Lower lobe of right lung (tissue), 2 donors: ENCODE measurements around the gene MTFMT. TPM values are rescaled to one million over a fixed set of nuclear protein-coding genes. Genes with fewer than 3 reads are reported as not detected.
"Not testable (repeated sequence)": the region's sequence is repeated elsewhere in the genome, so short reads cannot be mapped to it uniquely, and the experiment has no call there.

Experiments used
- ATAC-seq, 2 donors: fragments of 200-7000 bp; cut with Tn5 transposase; one replicate each; pipeline ENCODE4 v1.9.1; 2020 to 2022; ENCODE audit warnings: mild to moderate bottlenecking in 2 of 2, moderate library complexity in 2 of 2
- DNase-seq: peaks from one replicate; pipeline ENCODE4 v3.0.0-alpha.2; 2020
- H3K27ac ChIP-seq: fragments of 200-600 bp; one replicate; pipeline ENCODE4 v1.8.0; 2022
- H3K27me3 ChIP-seq: fragments of 200-600 bp; one replicate; pipeline ENCODE4 v1.8.0; 2022; ENCODE audit warnings: low read depth
- H3K36me3 ChIP-seq: fragments of 200-600 bp; one replicate; pipeline ENCODE4 v1.8.0; 2022; ENCODE audit warnings: mild to moderate bottlenecking
- H3K4me1 ChIP-seq: fragments of 200-600 bp; one replicate; pipeline ENCODE4 v1.8.0; 2022
- H3K4me3 ChIP-seq: fragments of 200-600 bp; one replicate; pipeline ENCODE4 v1.8.0; 2022; ENCODE audit warnings: mild to moderate bottlenecking
- H3K9me3 ChIP-seq: fragments of 200-600 bp; one replicate; pipeline ENCODE4 v1.8.0; 2022
- CTCF ChIP-seq: fragments of 200-600 bp; IDR thresholded peaks from one replicate; pipeline ENCODE4 v1.8.0; 2022; ENCODE audit warnings: antibody characterized with exemption, mild to moderate bottlenecking
- intact Hi-C: fragments of 100-400 bp; cut with DNase I; formaldehyde crosslinking; loops from one replicate; pipeline ENCODE4 v1.11.0; 2022
- total RNA-seq: library from RNA; stranded (reverse); fragmentation: NEBNext Ultra II Directional; extraction: Animal tissue kit (Norgen Biotek cat#: 25700); gene quantifications from one replicate; pipeline ENCODE4 v1.2.1, GENCODE V29; 2021
- donor health status: DM: no; HTN: yes; CAD: no; lungs with severe emphysema.

The MTFMT gene
- total RNA-seq, 1 donor from 2014 or later = 15.7 TPM

- DNase-seq = no peak
- intact Hi-C loops = no loop called here
- H3K27me3 ChIP-seq = no peaks in the 10 kb centered on the region
These were observed 18.8 kb upstream of the MTFMT start for GRCh38 chr15:65048241-65048640.

GRCh38 chr15:65044724-65045481 is 15.5 kb upstream of the MTFMT start, which contains the start of gene SLC51B:
TSS of gene SLC51B (plus strand) at chr15:65045387. CDS start at chr15:65050005, 4,618 bp downstream.
- Histone ChIP-seq H3K27me3 (no peaks in the 10 kb centered on the region), H3K4me3 (peak within 1 kb of the TSS; percentile 1), H3K4me1 (peaks cover 36% of the 10 kb centered on the region), H3K36me3 (no peaks in the 10 kb centered on the region), H3K27ac (peak within 1 kb of the TSS; percentile 46), H3K9me3 (no peaks in the 10 kb centered on the region)
- intact Hi-C loops = no loop called here
- no peak for TF ChIP-seq CTCF
- DNase-seq = peak; percentile 71
- ATAC-seq = peak; percentile 91 to 92

More at GRCh38 chr15:65048241-65048640, 18.8 kb upstream of the MTFMT start:
- Histone ChIP-seq H3K9me3 (no peaks in the 10 kb centered on the region), H3K4me3 (no peak overlapping the region), H3K27ac (no peak overlapping the region), H3K36me3 (peaks cover 7% of the 10 kb centered on the region), H3K4me1 (peaks cover 39% of the 10 kb centered on the region)
- TF ChIP-seq CTCF = no peak
- no peak for ATAC-seq

- DNase-seq (peak; percentile 61), ATAC-seq (peak; percentile 68 to 84)
- Histone ChIP-seq H3K27ac (peak overlapping the region; percentile 46), H3K4me1 (peaks cover 29% of the 10 kb centered on the region)
- H3K36me3 ChIP-seq, H3K27me3 ChIP-seq, H3K4me3 ChIP-seq, H3K9me3 ChIP-seq, intact Hi-C loops: not testable (repeated sequence)
These were observed 14.8 kb upstream of the MTFMT start for GRCh38 chr15:65044218-65044617.

- no peak overlapping the region for H3K4me3 ChIP-seq
- no peaks in the 10 kb centered on the region for H3K9me3 ChIP-seq
- no peak for ATAC-seq
- no peaks in the 10 kb centered on the region for H3K27me3 ChIP-seq
- no peak for TF ChIP-seq CTCF
- intact Hi-C loops = no loop called here
- H3K36me3 ChIP-seq = no peaks in the 10 kb centered on the region
- DNase-seq = no peak
- no peak overlapping the region for H3K27ac ChIP-seq
- H3K4me1 ChIP-seq = peaks cover 24% of the 10 kb centered on the region
These were observed 13.4 kb upstream of the MTFMT start for GRCh38 chr15:65042776-65043327.

GRCh38 chr15:65041787-65042186 is 12.3 kb upstream of the MTFMT start:
- Histone ChIP-seq H3K27me3 (no peaks in the 10 kb centered on the region), H3K36me3 (no peaks in the 10 kb centered on the region), H3K4me1 (peaks cover 24% of the 10 kb centered on the region), H3K9me3 (no peaks in the 10 kb centered on the region), H3K4me3 (no peak overlapping the region), H3K27ac (no peak overlapping the region)
- ATAC-seq = no peak
- TF ChIP-seq CTCF = no peak
- intact Hi-C loops = no loop called here
- no peak for DNase-seq

- no peak for ATAC-seq
- TF ChIP-seq CTCF = no peak
- H3K9me3 ChIP-seq = no peaks in the 10 kb centered on the region
- H3K36me3 ChIP-seq = no peaks in the 10 kb centered on the region
- no peak overlapping the region for H3K4me3 ChIP-seq
- H3K27ac ChIP-seq = no peak overlapping the region
- DNase-seq = no peak
- no peaks in the 10 kb centered on the region for H3K27me3 ChIP-seq
- H3K4me1 ChIP-seq = peaks cover 20% of the 10 kb centered on the region
- intact Hi-C loops = no loop called here
These were observed 11.0 kb upstream of the MTFMT start for GRCh38 chr15:65040461-65040860.
